Measurements from ENCODE around the gene IL20RA.
A peak's percentile ranks its signal among the peaks of the same experiment; 100 is the strongest.

Gene IL20RA, protein sequence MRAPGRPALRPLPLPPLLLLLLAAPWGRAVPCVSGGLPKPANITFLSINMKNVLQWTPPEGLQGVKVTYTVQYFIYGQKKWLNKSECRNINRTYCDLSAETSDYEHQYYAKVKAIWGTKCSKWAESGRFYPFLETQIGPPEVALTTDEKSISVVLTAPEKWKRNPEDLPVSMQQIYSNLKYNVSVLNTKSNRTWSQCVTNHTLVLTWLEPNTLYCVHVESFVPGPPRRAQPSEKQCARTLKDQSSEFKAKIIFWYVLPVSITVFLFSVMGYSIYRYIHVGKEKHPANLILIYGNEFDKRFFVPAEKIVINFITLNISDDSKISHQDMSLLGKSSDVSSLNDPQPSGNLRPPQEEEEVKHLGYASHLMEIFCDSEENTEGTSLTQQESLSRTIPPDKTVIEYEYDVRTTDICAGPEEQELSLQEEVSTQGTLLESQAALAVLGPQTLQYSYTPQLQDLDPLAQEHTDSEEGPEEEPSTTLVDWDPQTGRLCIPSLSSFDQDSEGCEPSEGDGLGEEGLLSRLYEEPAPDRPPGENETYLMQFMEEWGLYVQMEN

DNA sequence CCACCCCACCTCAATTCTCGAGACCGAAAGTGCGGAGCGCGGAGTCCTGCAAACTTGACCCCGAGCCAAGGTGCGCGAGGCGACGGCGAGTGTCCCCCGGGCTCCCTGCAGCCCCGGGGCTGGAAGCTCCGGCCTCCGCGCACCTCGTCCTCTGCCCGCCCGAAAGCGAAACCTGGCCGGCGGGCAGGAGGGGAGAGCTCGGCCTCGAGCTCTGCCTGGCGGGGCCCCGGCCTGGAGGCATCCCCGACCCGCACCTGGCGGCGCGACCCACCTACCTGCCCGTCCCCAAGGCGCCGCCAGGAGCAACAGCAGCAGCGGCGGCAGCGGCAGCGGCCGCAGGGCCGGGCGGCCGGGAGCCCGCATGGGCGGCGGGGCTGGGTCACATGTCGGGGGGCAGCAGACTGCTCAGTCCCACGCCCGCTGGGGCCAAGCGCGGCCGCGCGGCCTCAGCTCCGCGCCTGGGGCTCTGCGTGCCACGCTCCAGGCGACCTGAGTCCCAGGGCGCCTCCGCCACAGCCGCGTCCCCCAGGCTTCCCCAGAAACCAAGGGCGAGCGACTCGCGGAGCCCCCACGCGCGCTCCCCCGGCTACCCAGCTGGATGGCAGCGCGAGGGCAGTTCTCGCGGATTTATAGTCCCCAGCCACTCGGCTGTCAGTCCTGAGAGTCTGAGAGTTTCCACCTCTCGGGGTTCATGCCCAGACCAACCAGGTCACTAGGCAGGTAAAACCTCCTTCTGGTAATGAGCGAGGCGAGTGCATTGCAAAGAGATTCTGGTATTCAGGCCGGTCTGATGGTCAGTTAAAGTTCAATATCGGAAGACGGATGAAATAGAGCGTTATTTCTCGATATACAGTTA is at the start of gene IL20RA:
Gene IL20RA (minus strand): TSS at position 600 of the 856 bp plus-strand sequence. CDS start 237 bp downstream, at position 363.
- DNase-seq (ENCODE audit: extremely low read depth, low read depth) = no peak
- TF ChIP-seq, protein P1, sequence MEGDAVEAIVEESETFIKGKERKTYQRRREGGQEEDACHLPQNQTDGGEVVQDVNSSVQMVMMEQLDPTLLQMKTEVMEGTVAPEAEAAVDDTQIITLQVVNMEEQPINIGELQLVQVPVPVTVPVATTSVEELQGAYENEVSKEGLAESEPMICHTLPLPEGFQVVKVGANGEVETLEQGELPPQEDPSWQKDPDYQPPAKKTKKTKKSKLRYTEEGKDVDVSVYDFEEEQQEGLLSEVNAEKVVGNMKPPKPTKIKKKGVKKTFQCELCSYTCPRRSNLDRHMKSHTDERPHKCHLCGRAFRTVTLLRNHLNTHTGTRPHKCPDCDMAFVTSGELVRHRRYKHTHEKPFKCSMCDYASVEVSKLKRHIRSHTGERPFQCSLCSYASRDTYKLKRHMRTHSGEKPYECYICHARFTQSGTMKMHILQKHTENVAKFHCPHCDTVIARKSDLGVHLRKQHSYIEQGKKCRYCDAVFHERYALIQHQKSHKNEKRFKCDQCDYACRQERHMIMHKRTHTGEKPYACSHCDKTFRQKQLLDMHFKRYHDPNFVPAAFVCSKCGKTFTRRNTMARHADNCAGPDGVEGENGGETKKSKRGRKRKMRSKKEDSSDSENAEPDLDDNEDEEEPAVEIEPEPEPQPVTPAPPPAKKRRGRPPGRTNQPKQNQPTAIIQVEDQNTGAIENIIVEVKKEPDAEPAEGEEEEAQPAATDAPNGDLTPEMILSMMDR (IDR thresholded peaks at IDR 0.05; ENCODE audit: low read depth, low read length, missing control alignments) = no peak
- H3K4me3 ChIP-seq (replicated peaks; ENCODE audit: low read depth, low read length) = peak within 1 kb of the TSS; percentile 59

- DNase-seq (ENCODE audit: extremely low read depth, low read depth) = no peak
- H3K4me3 ChIP-seq (replicated peaks; ENCODE audit: low read depth, low read length) = no peak overlapping the region
- TF ChIP-seq, protein P1 (IDR thresholded peaks at IDR 0.05; ENCODE audit: low read depth, low read length, missing control alignments) = no peak
Observed at GRCh38 chr6:137093183-137094069, 48.7 kb upstream of the IL20RA start.

GRCh38 chr6:137092018-137092417 is 47.3 kb upstream of the IL20RA start:
- DNase-seq (ENCODE audit: extremely low read depth, low read depth) = no peak
- no peak overlapping the region for H3K4me3 ChIP-seq (replicated peaks; ENCODE audit: low read depth, low read length)
- TF ChIP-seq, protein P1 (IDR thresholded peaks at IDR 0.05; ENCODE audit: low read depth, low read length, missing control alignments) = no peak

GRCh38 chr6:137089305-137089704 is 44.5 kb upstream of the IL20RA start:
- TF ChIP-seq, protein P1 (IDR thresholded peaks at IDR 0.05; ENCODE audit: low read depth, low read length, missing control alignments) = no peak
- H3K4me3 ChIP-seq (replicated peaks; ENCODE audit: low read depth, low read length) = no peak overlapping the region
- DNase-seq (ENCODE audit: extremely low read depth, low read depth) = no peak

DNA sequence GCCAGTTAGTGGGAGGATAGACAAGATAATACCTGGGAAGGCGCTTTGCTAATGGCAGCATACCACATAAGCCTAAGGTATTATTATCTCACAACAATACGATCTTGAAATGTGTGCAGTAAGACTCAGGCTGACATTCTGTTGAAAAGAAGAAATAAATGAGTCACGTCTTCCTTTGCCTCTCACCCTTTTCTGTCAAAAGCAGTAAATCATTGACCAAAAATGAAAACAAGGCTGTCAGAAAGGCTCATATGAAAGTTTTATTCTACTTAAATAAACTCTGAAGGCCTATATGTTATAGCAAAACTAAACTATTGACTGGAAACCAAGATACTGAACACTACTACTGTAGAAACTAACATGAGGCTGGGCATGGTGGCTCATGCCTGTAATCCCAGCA is 43.1 kb upstream of the IL20RA start:
- DNase-seq (ENCODE audit: extremely low read depth, low read depth) = no peak
- TF ChIP-seq, protein P1 (IDR thresholded peaks at IDR 0.05; ENCODE audit: low read depth, low read length, missing control alignments) = no peak
- H3K4me3 ChIP-seq (replicated peaks; ENCODE audit: low read depth, low read length) = no peak overlapping the region

GRCh38 chr6:137086031-137086430 is 41.3 kb upstream of the IL20RA start:
- TF ChIP-seq, protein P1 (IDR thresholded peaks at IDR 0.05; ENCODE audit: low read depth, low read length, missing control alignments) = no peak
- no peak overlapping the region for H3K4me3 ChIP-seq (replicated peaks; ENCODE audit: low read depth, low read length)
- no peak for DNase-seq (ENCODE audit: extremely low read depth, low read depth)
